ENCODE results near the gene SLC28A1. TPM values are rescaled to one million over a fixed set of nuclear protein-coding genes. Genes with fewer than 3 reads are reported as not detected.

The SLC28A1 gene
- polyA plus RNA-seq, 1 donor (not counting 4 experiments of a cell fraction or from before 2014, with no cell fraction given), result not detected

DNA sequence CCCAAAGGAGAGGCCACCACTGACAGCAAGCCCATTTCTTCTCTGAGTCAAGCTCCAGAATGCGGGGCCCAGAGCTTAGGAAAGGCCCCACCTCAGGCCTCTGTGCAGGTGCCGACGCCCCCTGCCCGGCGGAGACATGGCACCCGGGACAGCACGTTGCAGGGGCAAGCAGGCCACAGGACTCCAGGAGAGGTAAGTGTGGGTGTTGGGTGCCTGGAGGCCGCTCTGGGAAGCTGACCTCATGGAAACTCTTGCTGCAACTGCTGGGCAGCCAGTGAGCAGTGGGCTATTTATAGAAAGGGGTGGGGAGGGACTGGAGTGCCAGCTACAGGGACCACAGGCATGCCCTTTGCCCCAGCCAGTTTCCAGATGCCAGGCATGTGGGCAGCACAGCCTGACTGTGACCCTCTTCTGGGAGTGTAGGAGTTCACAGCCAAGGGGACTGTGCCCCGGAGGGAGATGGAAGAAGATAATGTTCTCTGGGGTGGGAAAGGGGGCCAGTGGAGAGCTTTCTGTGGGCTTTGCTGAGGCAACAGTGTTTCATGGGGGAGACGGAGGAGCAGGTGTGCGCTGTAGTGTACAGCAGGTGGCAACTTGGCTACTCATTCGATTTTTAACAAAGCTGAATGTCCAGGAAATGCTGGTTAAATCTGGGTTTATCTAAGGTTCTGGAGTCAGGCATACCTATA, 43.6 kb upstream of the SLC28A1 start:
- FAIRE-seq (no peak), DNase-seq (ENCODE audit: low read depth, low spot score) (no peak)
- Histone ChIP-seq H2AFZ (ENCODE audit: control insufficient read depth, low read length) (no peak overlapping the region), H3K9me3 (ENCODE audit: control insufficient read depth, low read depth, low read length) (no peaks in the 10 kb centered on the region), H3K79me2 (ENCODE audit: control insufficient read depth, insufficient read depth, low read length) (no peaks in the 10 kb centered on the region), H3K27ac (ENCODE audit: control insufficient read depth, insufficient read depth, low read length) (no peak overlapping the region), H3K4me1 (ENCODE audit: control insufficient read depth, extremely low read depth, insufficient read depth, low read length) (no peaks in the 10 kb centered on the region), H3K4me3 (ENCODE audit: control insufficient read depth in 2 of 3, extremely low read depth in 1 of 3, insufficient read depth in 2 of 3, low read depth in 1 of 3, low read length in 3 of 3) (no peak overlapping the region), H3K27me3 (ENCODE audit: control insufficient read depth, extremely low read depth, insufficient read depth, low read length) (peaks cover 15% of the 10 kb centered on the region), H3K36me3 (ENCODE audit: control insufficient read depth in 2 of 2, extremely low read depth in 1 of 2, insufficient read depth in 2 of 2, low read length in 2 of 2) (no peaks in the 10 kb centered on the region), H4K20me1 (ENCODE audit: control insufficient read depth, extremely low read depth, insufficient read depth, low read length) (no peaks in the 10 kb centered on the region), H3K9me1 (ENCODE audit: control insufficient read depth, extremely low read depth, insufficient read depth, low read length) (no peaks in the 10 kb centered on the region), H3K4me2 (ENCODE audit: control insufficient read depth, extremely low read depth, insufficient read depth, low read depth, low read length) (no peak overlapping the region), H3K9ac (ENCODE audit: control insufficient read depth, extremely low read depth, insufficient read depth, low read length) (no peak overlapping the region)
- TF ChIP-seq, protein P1, sequence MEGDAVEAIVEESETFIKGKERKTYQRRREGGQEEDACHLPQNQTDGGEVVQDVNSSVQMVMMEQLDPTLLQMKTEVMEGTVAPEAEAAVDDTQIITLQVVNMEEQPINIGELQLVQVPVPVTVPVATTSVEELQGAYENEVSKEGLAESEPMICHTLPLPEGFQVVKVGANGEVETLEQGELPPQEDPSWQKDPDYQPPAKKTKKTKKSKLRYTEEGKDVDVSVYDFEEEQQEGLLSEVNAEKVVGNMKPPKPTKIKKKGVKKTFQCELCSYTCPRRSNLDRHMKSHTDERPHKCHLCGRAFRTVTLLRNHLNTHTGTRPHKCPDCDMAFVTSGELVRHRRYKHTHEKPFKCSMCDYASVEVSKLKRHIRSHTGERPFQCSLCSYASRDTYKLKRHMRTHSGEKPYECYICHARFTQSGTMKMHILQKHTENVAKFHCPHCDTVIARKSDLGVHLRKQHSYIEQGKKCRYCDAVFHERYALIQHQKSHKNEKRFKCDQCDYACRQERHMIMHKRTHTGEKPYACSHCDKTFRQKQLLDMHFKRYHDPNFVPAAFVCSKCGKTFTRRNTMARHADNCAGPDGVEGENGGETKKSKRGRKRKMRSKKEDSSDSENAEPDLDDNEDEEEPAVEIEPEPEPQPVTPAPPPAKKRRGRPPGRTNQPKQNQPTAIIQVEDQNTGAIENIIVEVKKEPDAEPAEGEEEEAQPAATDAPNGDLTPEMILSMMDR (optimal IDR thresholded peaks at IDR 0.05 in 1 of 3, IDR thresholded peaks at IDR 0.05 in 1 of 3, conservative IDR thresholded peaks at IDR 0.05 in 1 of 3; ENCODE audit: extremely low read depth in 1 of 3, insufficient read depth in 2 of 3, low read length in 3 of 3), result no peak
- no peak for TF ChIP-seq EZH2 (IDR thresholded peaks at IDR 0.05; ENCODE audit: low read length)
- dilution Hi-C loops (cut with MboI; ENCODE audit: extremely low pct_ligation_motif_present, low sequenced_read_pairs), result no loop called here

DNA sequence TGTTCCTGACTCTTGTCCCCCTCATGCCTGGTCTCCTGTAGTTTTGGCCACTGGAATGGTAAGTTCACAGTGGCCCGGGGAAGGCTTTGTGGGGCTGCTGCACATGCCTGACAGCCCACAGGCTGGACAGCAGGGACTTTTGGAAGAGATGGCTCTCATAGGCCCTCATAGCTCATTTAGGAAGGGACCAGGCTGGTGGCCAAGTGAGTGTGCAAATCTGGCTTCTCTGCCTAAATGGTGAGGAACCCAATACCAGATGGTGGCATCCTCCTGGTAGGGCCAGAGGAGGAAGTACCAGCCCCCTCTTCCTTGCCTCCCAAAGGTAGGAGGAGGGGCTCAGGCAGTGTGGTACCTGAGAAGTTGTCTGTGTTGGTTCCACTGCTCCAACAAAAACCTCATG, 41.7 kb upstream of the SLC28A1 start:
- H3K79me2 ChIP-seq (ENCODE audit: control insufficient read depth, insufficient read depth, low read length), result no peaks in the 10 kb centered on the region
- no peak overlapping the region for H3K9ac ChIP-seq (ENCODE audit: control insufficient read depth, extremely low read depth, insufficient read depth, low read length)
- no peak overlapping the region for H2AFZ ChIP-seq (ENCODE audit: control insufficient read depth, low read length)
- DNase-seq (ENCODE audit: low read depth, low spot score) (no peak), FAIRE-seq (no peak)
- dilution Hi-C loops (cut with MboI; ENCODE audit: extremely low pct_ligation_motif_present, low sequenced_read_pairs), result no loop called here
- H3K27me3 ChIP-seq (ENCODE audit: control insufficient read depth, extremely low read depth, insufficient read depth, low read length), result peaks cover 4% of the 10 kb centered on the region
- H3K4me1 ChIP-seq (ENCODE audit: control insufficient read depth, extremely low read depth, insufficient read depth, low read length), result no peaks in the 10 kb centered on the region
- H3K36me3 ChIP-seq (ENCODE audit: control insufficient read depth in 2 of 2, extremely low read depth in 1 of 2, insufficient read depth in 2 of 2, low read length in 2 of 2), result no peaks in the 10 kb centered on the region
- no peaks in the 10 kb centered on the region for H4K20me1 ChIP-seq (ENCODE audit: control insufficient read depth, extremely low read depth, insufficient read depth, low read length)
- no peak overlapping the region for H3K27ac ChIP-seq (ENCODE audit: control insufficient read depth, insufficient read depth, low read length)
- no peak overlapping the region for H3K4me2 ChIP-seq (ENCODE audit: control insufficient read depth, extremely low read depth, insufficient read depth, low read depth, low read length)
- no peak overlapping the region for H3K4me3 ChIP-seq (ENCODE audit: control insufficient read depth in 2 of 3, extremely low read depth in 1 of 3, insufficient read depth in 2 of 3, low read depth in 1 of 3, low read length in 3 of 3)
- H3K9me1 ChIP-seq (ENCODE audit: control insufficient read depth, extremely low read depth, insufficient read depth, low read length), result no peaks in the 10 kb centered on the region
- TF ChIP-seq, protein P1 (optimal IDR thresholded peaks at IDR 0.05 in 1 of 3, IDR thresholded peaks at IDR 0.05 in 1 of 3, conservative IDR thresholded peaks at IDR 0.05 in 1 of 3; ENCODE audit: extremely low read depth in 1 of 3, insufficient read depth in 2 of 3, low read length in 3 of 3), result no peak
- no peaks in the 10 kb centered on the region for H3K9me3 ChIP-seq (ENCODE audit: control insufficient read depth, low read depth, low read length)

Measured in keratinocyte (primary cell).